Omental fat pad (tissue), 4 donors: ENCODE data around the gene TSNAX. TPM values are rescaled to one million over a fixed set of nuclear protein-coding genes. Genes with fewer than 3 reads are reported as not detected.

Experiments
- ATAC-seq: fragments of 150-250 bp; one replicate; pipeline ENCODE4 v1.9.1; 2016; ENCODE audit warnings: mild to moderate bottlenecking, moderate library complexity; ENCODE audit not compliant: low FRiP score
- DNase-seq: peaks from one replicate; pipeline ENCODE4 v3.0.0-alpha.2; 2019; ENCODE audit warnings: low spot score
- total RNA-seq, 4 donors: library from RNA; depleted of rRNA; stranded (reverse); fragments of >200 nt; gene quantifications; one replicate each; pipeline ENCODE4 v1.1.0, GENCODE V29; 2016
- TF ChIP-seq, protein P1 (sequence below), 3 donors: fragments of 450-650 bp; IDR thresholded peaks; one replicate each; pipeline ENCODE4 v1.5.1; 2016 to 2017; ENCODE audit warnings: antibody characterized with exemption in 3 of 3, mild to moderate bottlenecking in 3 of 3, moderate library complexity in 2 of 3

The TSNAX gene
- total RNA-seq, 4 donors from 2014 or later: 17.1 to 25.2 (median 20.1) TPM

- no peak for ATAC-seq
- no peak for DNase-seq
- TF ChIP-seq, protein P1, sequence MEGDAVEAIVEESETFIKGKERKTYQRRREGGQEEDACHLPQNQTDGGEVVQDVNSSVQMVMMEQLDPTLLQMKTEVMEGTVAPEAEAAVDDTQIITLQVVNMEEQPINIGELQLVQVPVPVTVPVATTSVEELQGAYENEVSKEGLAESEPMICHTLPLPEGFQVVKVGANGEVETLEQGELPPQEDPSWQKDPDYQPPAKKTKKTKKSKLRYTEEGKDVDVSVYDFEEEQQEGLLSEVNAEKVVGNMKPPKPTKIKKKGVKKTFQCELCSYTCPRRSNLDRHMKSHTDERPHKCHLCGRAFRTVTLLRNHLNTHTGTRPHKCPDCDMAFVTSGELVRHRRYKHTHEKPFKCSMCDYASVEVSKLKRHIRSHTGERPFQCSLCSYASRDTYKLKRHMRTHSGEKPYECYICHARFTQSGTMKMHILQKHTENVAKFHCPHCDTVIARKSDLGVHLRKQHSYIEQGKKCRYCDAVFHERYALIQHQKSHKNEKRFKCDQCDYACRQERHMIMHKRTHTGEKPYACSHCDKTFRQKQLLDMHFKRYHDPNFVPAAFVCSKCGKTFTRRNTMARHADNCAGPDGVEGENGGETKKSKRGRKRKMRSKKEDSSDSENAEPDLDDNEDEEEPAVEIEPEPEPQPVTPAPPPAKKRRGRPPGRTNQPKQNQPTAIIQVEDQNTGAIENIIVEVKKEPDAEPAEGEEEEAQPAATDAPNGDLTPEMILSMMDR (IDR thresholded peaks at IDR 0.05): no peak
Measured at GRCh38 chr1:231507476-231508355, 20.8 kb upstream of the TSNAX start.

DNA sequence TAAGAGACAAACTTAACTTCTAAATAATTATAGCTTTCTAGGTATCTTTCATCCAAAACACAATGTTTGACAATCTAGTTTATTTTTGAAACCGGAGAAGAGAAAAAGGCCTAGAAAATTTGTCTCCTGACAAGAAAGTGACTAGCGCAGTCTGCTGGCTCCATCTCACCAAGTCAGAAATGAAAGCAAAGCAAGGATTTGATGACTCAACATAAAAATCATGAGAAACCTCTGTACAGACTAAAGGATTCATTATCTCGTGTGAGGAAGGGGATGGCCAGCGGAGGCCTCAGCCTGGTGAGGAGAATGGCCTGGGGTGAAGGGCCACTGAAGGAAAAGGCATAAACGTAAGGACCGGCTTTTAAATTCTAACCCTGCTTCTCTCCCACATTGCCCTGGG, 20.0 kb upstream of the TSNAX start:
- TF ChIP-seq, protein P1 (IDR thresholded peaks at IDR 0.05): no peak
- DNase-seq (no peak), ATAC-seq (no peak)

DNA sequence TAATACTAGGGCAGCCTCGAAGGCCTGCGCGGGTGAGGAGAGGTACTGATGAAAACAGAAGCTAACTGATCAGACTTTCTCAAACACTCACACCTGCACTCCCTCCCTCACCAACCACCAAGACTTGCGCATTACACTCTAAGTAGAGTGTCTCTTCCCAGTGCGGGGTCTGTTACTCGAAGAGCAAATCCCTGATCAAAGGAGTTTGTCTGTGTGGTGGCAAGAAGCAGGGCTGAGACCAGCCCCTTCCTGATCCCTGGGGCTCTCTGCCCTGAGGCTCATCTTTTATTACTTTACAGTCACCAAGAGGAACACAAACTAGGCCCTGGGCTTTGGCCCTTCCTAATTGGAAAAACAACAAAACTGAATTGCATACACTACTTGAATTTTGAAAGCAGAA, 19.5 kb upstream of the TSNAX start:
- no peak for DNase-seq
- TF ChIP-seq, protein P1 (IDR thresholded peaks at IDR 0.05): no peak
- no peak for ATAC-seq

DNA sequence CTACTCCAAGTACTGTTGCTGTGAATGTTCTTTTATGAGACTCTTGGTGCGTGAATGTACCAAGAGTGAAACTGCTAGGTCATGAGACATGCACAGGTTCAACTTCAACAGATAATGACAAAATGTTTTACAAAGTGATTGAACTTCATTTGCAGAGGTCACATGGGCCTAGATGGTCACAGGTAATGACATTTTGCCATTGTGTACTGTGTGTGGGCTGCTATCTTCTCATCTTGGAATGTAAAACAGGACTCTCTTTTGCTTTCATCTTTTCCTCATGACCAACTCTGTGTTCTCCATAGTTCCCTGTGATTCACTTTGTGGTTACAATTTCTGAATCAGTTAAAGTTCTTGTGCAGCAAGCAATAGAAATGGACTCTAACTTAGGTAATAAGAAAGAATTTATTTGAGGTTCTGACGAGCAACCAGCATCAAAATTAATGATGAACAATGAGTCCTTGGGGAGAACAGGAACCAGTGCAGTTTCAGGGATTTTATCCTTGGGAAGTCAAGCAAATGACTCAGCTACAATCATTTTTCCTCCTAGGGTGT, 16.2 kb upstream of the TSNAX start:
- TF ChIP-seq, protein P1 (IDR thresholded peaks at IDR 0.05): no peak
- DNase-seq (no peak), ATAC-seq (no peak)

DNA sequence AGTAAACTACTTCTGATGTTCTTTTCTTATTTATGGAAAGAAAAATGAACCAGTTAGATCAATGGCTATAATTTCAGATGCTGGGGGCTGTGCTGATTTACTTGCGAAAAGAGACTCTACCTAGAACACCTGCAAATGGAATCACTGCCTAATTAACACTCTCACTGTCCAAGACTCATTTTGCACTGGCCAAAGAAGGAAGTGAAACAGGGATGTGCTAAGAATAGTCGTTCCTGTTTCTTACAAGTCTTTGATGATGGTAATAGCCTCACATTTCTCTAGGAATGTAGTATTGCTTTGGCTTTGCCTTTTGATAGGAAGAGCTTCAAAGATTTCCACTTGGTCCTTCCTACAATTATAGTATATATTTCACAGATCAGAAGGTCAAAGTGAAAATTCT, 12.7 kb upstream of the TSNAX start:
- ATAC-seq: no peak
- no peak for DNase-seq
- TF ChIP-seq, protein P1 (IDR thresholded peaks at IDR 0.05): no peak

DNA sequence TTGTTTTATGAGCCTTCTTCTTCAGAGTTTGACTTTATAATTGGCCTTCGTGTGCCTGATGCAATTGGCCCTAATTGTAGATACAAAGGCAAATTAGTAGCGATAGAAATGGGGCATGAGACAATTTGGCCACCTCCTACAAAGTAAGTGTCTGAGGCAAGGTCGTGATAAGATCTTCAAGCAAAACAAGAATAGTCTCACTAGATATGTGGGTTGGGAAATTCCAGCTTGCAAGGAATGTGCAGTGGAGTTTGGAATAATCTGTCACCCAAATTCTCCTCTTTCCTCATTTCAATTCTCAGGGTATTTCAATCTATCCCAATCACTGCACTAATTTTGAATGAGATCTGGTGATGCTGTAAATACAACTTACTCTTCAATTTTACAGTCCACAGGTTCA, 11.4 kb upstream of the TSNAX start:
- ATAC-seq (no peak), DNase-seq (no peak)
- TF ChIP-seq, protein P1 (IDR thresholded peaks at IDR 0.05): no peak
